Measurements from ENCODE around the gene BOLL. TPM values are rescaled to one million over a fixed set of nuclear protein-coding genes. Genes with fewer than 3 reads are reported as not detected.
A peak's percentile ranks its signal among the peaks of the same experiment; 100 is the strongest.
"Not testable (repeated sequence)": the region's sequence is repeated elsewhere in the genome, so short reads cannot be mapped to it uniquely, and the experiment has no call there.

BOLL gene
- under 1 TPM in 2 of 3 donors, not detected in 1; 0.07 to 0.08 TPM for polyA plus RNA-seq (ENCODE audit: insufficient read length in 3 of 3)

DNA sequence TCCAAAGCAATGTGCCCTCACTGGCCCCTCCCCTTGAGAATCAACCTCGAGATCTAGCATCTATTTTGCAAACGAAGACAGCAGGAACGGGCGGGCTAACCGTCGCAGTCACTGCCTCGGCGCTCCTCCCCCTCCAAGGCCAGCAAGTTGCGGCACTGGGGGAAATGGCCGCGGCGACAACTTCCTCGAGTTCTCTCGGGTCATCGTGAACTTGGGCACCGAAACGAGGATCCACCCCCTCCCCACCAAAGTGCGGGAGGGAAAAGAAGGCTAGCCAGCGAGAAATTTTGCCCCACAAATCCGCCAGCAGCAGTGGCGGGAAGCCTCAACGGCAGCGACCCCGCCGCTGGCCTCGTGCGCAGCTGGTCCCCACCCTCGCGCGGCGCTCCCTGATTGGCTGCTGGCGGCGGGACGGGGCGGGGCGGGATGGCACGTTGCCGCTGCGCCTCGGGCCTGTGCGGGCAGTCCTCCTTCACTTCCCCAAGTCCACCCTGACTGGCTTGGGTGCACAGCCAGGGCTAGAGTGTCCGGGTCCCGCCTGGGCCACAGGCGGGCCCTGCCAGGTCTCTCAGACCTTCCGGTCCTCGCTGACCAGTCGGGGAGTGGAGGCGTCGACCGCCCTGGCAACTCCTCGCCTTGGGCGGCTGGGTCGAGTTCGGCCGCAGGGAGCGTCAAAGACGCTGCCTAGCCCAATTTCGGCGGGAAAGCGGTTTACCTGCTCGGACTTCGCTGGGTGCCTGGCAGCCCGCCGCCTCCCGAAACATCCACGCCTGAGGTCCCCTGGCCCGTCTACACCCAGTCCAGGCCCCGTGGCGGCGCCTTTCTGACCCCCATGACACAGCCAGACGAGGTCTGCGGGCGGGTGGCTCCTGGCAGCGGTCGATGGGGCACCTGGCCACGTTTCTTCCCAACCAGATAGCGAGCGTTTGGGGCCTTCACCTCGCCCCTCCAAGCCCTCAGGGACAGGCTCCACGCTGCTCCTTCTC is at the start of gene BOLL:
BOLL (minus strand) TSS at position 364 of the 986 bp plus-strand sequence. CDS start 3,469 bp downstream, outside the sequence.
- no peak for DNase-seq (ENCODE audit: low read depth in 3 of 3, low spot score in 2 of 3)

DNA sequence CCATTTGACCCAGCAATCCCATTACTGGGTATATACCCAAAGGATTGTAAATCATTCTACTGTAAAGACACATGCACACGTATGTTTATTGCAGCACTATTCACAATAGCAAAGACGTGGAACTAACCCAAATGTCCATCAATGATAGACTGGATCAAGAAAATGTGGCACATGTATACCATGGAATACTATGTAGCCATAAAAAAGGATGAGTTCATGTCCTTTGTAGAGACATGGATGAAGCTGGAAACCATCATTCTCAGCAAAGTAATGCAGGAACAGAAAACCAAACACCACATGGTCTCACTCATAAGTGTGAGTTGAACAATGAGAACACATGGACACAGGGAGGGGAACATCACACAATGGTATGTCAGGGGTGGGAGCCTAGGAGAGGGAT is 49.7 kb upstream of the BOLL start:
- DNase-seq (ENCODE audit: low read depth in 3 of 3, low spot score in 2 of 3): not testable (repeated sequence)

DNA sequence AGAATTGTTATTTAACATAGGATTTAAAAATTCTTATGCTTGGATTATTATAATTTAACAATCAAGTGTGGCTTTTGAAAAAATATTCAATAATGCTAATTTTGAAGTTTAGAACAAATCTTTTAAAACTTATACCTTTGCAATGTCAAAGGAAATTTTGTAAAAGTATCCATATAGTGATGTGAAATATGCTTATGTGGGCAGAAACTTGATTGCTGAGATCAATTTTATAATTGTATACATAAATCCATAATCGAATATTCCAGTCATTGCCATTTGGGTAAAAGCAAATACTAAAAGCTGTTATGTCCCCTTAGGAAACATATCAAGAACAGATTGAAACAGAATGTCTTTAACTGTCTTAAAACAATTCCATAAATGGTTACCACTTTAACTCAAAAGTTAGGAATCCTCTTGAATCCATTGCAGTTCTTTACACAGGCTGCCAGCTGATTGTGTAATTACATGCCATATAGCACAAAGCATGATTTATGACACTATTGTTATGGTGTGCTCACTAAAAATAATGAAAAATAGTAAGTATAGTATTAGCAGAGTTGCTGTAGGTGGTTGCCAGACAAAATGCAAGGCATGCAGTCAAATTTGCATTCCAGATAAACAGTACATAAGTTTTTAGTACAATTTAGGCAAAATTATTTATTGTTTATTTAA is 43.5 kb upstream of the BOLL start:
- no peak for DNase-seq (ENCODE audit: low read depth in 3 of 3, low spot score in 2 of 3)

DNA sequence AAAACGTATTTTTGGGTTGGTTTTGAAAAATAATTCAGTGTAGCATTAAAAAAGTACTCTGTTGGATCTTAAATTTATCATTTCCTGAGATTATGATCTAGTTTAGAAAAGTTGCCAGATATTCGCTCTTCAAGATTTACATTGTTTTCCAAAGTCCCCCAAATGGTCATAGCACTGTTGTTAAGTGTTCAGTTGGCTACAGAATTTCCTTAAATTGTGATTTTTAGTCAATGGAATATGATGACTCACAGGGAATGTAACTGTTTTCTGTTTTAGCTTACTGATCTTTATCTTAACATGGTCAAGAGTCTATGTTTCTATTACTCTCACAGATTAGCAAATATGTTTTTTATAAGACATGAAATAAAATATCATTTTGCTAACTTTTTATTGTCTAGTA is 42.5 kb upstream of the BOLL start:
- no peak for DNase-seq (ENCODE audit: low read depth in 3 of 3, low spot score in 2 of 3)

GRCh38 chr2:197822333-197822732 is 37.2 kb upstream of the BOLL start:
- DNase-seq (ENCODE audit: low read depth in 3 of 3, low spot score in 2 of 3): no peak

GRCh38 chr2:197821550-197822289 is 36.6 kb upstream of the BOLL start:
- DNase-seq (ENCODE audit: low read depth in 3 of 3, low spot score in 2 of 3): no peak

DNA sequence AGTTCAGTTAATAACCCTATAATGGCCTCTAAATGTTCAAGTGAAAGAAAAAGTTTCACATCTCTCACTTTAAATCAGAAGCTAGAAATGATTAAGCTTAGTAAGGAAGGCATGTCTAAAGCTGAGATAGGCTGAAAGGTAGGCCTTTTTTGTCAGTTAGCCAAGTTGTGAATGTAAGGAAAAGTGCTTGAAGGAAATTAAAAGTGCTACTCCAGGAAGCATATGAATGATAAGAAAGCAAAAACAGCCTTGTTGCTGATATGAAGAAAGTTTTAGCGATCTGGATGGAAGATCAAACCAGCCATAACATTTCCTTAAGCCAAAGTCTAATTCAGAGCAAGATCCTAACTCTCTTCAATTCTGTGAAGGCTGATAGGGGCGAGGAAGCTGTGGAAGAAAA is 29.4 kb upstream of the BOLL start:
- no peak for DNase-seq (ENCODE audit: low read depth in 3 of 3, low spot score in 2 of 3)

GRCh38 chr2:197813093-197813787 is 28.1 kb upstream of the BOLL start:
- DNase-seq (ENCODE audit: low read depth in 3 of 3, low spot score in 2 of 3): no peak

DNA sequence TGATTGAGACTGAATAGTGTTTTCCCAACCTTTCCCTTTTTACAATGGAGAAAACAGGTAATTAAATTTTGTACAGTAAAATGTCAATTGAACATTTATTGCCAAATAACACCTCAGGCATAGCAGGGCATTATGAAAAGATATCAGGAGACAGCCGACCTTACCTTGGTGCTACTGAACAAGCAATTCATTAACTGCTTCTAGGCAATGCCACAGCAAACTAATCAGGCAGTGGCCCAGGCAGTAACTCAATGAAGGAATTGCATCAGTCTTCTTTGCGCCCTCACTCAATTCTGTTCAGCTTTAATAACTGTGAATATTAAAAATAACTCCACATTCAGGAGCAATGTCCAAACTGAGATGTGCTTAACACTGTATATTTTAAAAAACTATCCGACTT is 25.4 kb upstream of the BOLL start:
- DNase-seq (ENCODE audit: low read depth in 3 of 3, low spot score in 2 of 3): no peak

DNA sequence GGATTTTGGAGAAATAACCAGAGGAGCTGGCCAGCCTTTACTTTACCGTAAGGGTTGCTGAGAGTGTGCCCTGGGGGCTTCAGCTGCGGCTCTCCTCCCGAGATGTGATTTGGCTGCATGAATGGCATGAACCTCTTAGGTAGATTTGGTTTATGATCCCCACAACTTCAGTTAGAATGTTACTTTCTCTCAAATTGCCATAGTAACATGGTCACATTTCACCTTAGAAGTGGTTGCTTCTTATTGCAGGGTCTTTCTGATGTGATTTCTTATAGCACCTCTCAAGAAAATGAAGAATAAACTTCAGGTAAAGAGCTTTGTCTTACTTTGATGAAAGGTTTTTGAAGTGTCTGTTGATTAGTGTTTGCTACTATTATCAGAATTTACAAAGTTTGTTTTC is 24.9 kb upstream of the BOLL start:
- no peak for DNase-seq (ENCODE audit: low read depth in 3 of 3, low spot score in 2 of 3)

DNA sequence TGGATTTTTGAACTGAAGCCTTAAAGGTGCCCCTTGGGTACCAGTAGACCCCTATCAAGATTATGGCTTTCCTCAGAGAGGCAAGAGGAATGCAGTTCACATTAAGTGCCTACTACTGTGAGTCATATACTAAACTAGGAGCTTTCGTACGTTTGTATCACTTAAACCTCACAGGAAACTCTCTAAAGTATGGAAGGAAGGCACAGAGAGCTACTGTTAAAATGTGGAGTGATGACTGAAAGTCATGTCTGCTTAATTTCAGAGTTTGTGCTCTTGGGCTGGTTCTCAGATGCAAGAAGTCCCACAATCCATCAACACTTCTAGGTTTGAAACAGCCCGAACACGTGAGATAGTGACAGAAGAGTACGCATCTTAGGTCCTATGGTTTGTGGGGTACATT is 23.9 kb upstream of the BOLL start:
- DNase-seq (ENCODE audit: low read depth in 3 of 3, low spot score in 2 of 3): no peak

DNA sequence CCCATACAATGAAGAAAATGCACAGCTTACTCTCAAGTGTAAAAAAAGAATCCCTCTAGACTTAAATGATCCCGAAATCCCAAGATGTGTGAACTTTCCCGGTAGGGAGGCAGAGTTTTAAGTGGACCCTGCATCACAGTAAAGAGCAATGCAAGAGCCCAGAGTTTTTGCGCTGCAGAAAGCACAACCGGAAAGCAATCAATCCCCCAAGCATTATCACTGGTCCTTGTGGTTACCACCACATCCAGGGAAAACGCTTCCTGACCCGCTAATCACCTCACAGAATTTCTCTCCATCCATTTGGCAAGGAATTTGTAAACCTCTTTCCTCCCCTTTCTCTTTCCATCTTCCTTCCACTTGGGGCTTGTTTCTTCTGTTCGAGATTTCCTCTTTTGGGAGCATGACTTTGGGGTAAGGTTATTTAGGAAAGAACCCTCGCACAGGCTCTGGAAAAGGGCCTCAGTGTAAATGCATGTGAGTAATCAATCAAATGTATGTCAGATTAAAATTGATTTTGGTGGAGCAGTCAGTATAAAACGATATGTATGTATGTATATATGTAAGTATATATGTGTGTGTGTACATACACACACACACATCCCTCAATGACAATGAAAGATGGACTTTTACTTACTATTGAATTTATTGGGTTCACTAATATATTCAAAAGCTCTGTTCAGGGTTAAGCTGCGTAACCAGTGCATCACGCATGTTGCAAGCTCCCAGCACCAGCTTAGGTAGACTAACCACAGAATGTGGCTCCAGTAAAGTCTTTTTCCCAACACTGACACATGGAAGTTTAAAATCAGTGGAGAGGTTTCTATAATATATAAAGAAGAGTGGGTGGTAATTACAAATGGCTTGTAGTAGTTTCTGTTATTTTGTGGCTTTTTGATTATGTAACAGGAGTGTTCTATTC is 20.9 kb upstream of the BOLL start:
- no peak for DNase-seq (ENCODE audit: low read depth in 3 of 3, low spot score in 2 of 3)

- DNase-seq (ENCODE audit: low read depth in 3 of 3, low spot score in 2 of 3): peak in 1 of 3 donors; percentile 2
Observed at GRCh38 chr2:197804758-197805714, 19.9 kb upstream of the BOLL start.

DNA sequence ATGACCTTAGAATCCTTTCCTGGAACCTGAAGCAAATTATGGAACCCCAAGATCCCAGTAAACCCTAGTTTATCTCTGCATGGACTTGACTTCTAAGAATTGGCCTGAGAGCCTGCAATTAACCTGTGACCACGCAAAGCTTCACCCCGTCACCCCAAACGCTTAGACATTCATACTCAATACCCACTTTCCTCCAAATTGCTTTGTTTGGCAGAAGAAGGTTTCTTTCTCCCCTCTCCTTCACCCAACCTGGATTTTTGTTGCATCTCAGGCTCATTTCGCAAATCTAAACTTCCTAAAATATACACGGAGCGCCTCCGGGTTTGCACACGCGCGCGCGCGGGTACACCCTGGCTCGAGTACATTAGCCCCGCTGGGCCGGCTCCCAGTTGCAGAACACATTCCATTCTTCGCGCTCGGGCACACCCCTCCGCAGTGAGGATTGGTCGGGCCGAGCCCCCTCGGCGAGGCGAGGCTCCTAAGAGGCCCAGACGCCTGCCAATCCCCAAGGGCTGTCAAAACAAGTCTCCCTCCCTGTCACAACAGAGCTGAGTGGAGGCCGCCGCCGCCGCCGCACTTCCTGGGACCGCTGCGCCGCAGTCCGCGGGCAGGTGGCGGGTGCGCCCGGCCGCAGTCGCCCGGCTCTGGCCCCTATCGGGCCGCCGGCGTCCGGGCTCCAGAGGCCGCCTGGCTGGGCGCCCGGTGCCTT is 19.1 kb upstream of the BOLL start, which contains the start of gene PLCL1:
PLCL1 (plus strand) TSS at position 545 of the 709 bp plus-strand sequence.
- peak in 2 of 3 donors; percentile 65 to 76 for DNase-seq (ENCODE audit: low read depth in 3 of 3, low spot score in 2 of 3)

DNA sequence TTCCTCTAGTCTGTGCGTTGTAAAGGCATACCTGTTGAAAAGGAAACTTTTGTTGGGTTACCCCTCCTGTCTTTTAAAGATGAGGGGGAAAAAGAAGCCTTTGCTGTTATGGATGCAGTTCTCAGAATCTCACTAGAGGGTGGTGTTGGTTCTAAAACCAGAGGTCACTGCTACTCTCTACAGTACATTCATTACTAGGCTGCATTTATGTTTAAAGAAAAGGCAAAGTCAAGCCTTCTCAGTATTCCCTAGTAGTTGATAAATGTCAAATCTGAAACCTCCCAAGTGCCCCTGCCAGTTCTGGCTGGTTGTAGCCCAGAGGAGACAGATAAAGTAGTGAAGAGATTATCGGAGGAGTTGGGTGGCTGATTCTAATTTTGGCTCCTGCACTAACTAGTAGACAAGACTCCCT is 17.9 kb upstream of the BOLL start:
- DNase-seq (ENCODE audit: low read depth in 3 of 3, low spot score in 2 of 3): peak in 1 of 3 donors; percentile 55

DNA sequence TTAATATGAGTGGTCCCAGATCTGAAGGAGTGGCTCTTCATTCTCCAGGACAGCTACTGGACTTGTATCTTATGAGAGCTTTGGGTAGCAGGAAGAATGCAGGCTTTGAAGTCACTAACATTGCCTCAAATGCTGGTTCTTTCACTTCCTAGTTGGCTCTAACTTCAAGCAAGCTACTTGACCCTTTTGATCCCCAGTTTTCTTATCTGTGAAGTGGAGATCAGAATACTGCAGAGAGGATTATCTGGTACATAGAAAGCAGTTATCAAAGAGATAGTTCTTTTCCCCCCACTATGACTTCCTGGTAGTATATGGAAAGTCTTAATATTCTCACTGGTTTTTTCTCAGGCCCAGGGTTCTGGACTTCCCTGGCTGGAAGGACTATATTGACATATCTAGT is 15.9 kb upstream of the BOLL start:
- no peak for DNase-seq (ENCODE audit: low read depth in 3 of 3, low spot score in 2 of 3)

- DNase-seq (ENCODE audit: low read depth in 3 of 3, low spot score in 2 of 3): no peak
Observed at GRCh38 chr2:197800091-197800490, 15.0 kb upstream of the BOLL start.
